Measurements from ENCODE around the gene HIGD1A. TPM values are rescaled to one million over a fixed set of nuclear protein-coding genes. Genes with fewer than 3 reads are reported as not detected.

HIGD1A gene
- polyA plus RNA-seq, 1 donor (not counting 4 experiments of a cell fraction or from before 2014, with no cell fraction given) = 443 TPM

DNA sequence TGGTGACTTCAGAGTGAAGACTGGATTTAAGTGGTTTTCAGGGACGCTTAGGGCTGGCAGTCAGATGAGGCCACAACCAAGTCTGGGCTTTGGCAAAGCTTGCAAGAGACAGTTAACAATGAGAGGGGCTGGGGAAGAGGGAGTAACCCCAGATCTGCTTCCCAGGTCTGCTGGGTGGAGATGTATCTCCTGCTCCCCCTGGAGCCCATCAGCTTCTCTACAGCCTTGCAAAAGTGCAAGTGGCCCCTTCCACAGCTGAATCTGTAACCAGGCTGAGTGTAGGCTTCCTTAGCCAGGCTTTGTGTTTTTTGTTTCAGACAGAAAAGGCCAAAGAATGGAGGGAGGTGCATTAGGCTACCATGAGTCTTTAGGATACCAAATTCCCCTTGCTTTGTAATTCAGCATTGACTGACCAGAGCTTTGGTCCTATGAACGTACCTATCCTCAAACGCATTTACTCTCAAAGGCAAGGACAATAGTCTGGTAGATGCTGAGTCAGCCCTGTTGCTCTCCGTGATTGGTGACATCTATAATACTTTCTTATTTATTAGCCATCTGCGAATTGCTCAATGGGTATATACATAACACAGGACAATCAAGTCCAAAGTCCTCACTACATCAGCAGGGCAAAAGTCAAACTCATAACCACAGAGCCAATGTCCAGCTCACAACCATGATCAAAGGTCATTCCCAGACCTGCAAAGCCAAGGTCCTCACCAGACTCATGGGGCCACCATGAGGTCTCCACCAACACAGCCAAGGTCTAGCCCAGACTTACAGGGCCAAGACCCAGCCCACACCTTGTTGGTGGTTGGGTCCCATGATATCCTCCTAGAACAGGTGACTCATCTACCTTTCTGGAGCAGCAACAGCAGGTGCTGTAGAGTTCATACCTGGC, 48.4 kb downstream of the HIGD1A start:
- TF ChIP-seq, protein P1, sequence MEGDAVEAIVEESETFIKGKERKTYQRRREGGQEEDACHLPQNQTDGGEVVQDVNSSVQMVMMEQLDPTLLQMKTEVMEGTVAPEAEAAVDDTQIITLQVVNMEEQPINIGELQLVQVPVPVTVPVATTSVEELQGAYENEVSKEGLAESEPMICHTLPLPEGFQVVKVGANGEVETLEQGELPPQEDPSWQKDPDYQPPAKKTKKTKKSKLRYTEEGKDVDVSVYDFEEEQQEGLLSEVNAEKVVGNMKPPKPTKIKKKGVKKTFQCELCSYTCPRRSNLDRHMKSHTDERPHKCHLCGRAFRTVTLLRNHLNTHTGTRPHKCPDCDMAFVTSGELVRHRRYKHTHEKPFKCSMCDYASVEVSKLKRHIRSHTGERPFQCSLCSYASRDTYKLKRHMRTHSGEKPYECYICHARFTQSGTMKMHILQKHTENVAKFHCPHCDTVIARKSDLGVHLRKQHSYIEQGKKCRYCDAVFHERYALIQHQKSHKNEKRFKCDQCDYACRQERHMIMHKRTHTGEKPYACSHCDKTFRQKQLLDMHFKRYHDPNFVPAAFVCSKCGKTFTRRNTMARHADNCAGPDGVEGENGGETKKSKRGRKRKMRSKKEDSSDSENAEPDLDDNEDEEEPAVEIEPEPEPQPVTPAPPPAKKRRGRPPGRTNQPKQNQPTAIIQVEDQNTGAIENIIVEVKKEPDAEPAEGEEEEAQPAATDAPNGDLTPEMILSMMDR (optimal IDR thresholded peaks at IDR 0.05 in 1 of 3, IDR thresholded peaks at IDR 0.05 in 1 of 3, conservative IDR thresholded peaks at IDR 0.05 in 1 of 3; ENCODE audit: extremely low read depth in 1 of 3, insufficient read depth in 2 of 3, low read length in 3 of 3) = peak; percentile 10 to 49 (median 40)
- TF ChIP-seq EZH2 (IDR thresholded peaks at IDR 0.05; ENCODE audit: low read length) = no peak
- Histone ChIP-seq H3K27ac (ENCODE audit: control insufficient read depth, insufficient read depth, low read length) (no peak overlapping the region), H3K79me2 (ENCODE audit: control insufficient read depth, insufficient read depth, low read length) (no peaks in the 10 kb centered on the region), H3K4me3 (ENCODE audit: control insufficient read depth in 2 of 3, extremely low read depth in 1 of 3, insufficient read depth in 2 of 3, low read depth in 1 of 3, low read length in 3 of 3) (no peak overlapping the region), H3K9ac (ENCODE audit: control insufficient read depth, extremely low read depth, insufficient read depth, low read length) (no peak overlapping the region), H3K9me1 (ENCODE audit: control insufficient read depth, extremely low read depth, insufficient read depth, low read length) (no peaks in the 10 kb centered on the region), H3K9me3 (ENCODE audit: control insufficient read depth, low read depth, low read length) (no peaks in the 10 kb centered on the region), H3K4me2 (ENCODE audit: control insufficient read depth, extremely low read depth, insufficient read depth, low read depth, low read length) (no peak overlapping the region), H3K27me3 (ENCODE audit: control insufficient read depth, extremely low read depth, insufficient read depth, low read length) (no peaks in the 10 kb centered on the region), H2AFZ (ENCODE audit: control insufficient read depth, low read length) (no peak overlapping the region), H3K4me1 (ENCODE audit: control insufficient read depth, extremely low read depth, insufficient read depth, low read length) (no peaks in the 10 kb centered on the region), H4K20me1 (ENCODE audit: control insufficient read depth, extremely low read depth, insufficient read depth, low read length) (no peaks in the 10 kb centered on the region), H3K36me3 (ENCODE audit: control insufficient read depth in 2 of 2, extremely low read depth in 1 of 2, insufficient read depth in 2 of 2, low read length in 2 of 2) (no peaks in the 10 kb centered on the region)
- dilution Hi-C loops (cut with MboI; ENCODE audit: extremely low pct_ligation_motif_present, low sequenced_read_pairs) = no loop called here
- FAIRE-seq (no peak), DNase-seq (ENCODE audit: low read depth, low spot score) (no peak)

DNA sequence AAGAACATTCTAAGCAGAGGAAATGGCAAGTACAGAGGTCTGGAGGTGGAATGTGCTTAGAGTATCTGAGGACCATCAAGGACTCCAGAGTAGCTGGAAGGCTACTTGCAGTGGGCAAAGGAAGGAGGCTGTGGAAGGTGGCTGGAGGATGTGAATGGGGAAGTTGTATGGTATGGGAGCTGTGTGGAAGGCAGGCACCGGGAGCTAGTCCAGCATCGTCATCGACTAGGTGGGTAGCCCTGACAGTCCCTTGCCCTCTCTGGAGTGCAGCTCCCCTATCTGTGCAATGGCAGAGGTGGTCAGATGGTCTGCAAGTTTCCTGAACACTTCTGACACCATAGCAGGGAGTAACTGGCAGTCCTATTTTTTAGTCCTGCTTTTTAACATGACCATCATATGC, 50.5 kb downstream of the HIGD1A start:
- H4K20me1 ChIP-seq (ENCODE audit: control insufficient read depth, extremely low read depth, insufficient read depth, low read length) = no peaks in the 10 kb centered on the region
- H3K4me3 ChIP-seq (ENCODE audit: control insufficient read depth in 2 of 3, extremely low read depth in 1 of 3, insufficient read depth in 2 of 3, low read depth in 1 of 3, low read length in 3 of 3) = no peak overlapping the region
- H3K9me1 ChIP-seq (ENCODE audit: control insufficient read depth, extremely low read depth, insufficient read depth, low read length) = no peaks in the 10 kb centered on the region
- no peaks in the 10 kb centered on the region for H3K4me1 ChIP-seq (ENCODE audit: control insufficient read depth, extremely low read depth, insufficient read depth, low read length)
- no peak overlapping the region for H3K4me2 ChIP-seq (ENCODE audit: control insufficient read depth, extremely low read depth, insufficient read depth, low read depth, low read length)
- H2AFZ ChIP-seq (ENCODE audit: control insufficient read depth, low read length) = no peak overlapping the region
- TF ChIP-seq, protein P1 (optimal IDR thresholded peaks at IDR 0.05 in 1 of 3, IDR thresholded peaks at IDR 0.05 in 1 of 3, conservative IDR thresholded peaks at IDR 0.05 in 1 of 3; ENCODE audit: extremely low read depth in 1 of 3, insufficient read depth in 2 of 3, low read length in 3 of 3) = no peak
- TF ChIP-seq EZH2 (IDR thresholded peaks at IDR 0.05; ENCODE audit: low read length) = no peak
- no peak overlapping the region for H3K27ac ChIP-seq (ENCODE audit: control insufficient read depth, insufficient read depth, low read length)
- no peaks in the 10 kb centered on the region for H3K79me2 ChIP-seq (ENCODE audit: control insufficient read depth, insufficient read depth, low read length)
- H3K9me3 ChIP-seq (ENCODE audit: control insufficient read depth, low read depth, low read length) = no peaks in the 10 kb centered on the region
- dilution Hi-C loops (cut with MboI; ENCODE audit: extremely low pct_ligation_motif_present, low sequenced_read_pairs) = no loop called here
- no peak for FAIRE-seq
- no peaks in the 10 kb centered on the region for H3K27me3 ChIP-seq (ENCODE audit: control insufficient read depth, extremely low read depth, insufficient read depth, low read length)
- no peak overlapping the region for H3K9ac ChIP-seq (ENCODE audit: control insufficient read depth, extremely low read depth, insufficient read depth, low read length)
- no peak for DNase-seq (ENCODE audit: low read depth, low spot score)
- H3K36me3 ChIP-seq (ENCODE audit: control insufficient read depth in 2 of 2, extremely low read depth in 1 of 2, insufficient read depth in 2 of 2, low read length in 2 of 2) = no peaks in the 10 kb centered on the region
